ENCODE measurements around the gene ENAH. TPM values are rescaled to one million over a fixed set of nuclear protein-coding genes. Genes with fewer than 3 reads are reported as not detected.

Gene ENAH
- total RNA-seq, 1 donor from 2014 or later = 104 TPM

Other genes with a start within 250 kb of the ENAH start
- gene LBR, start 225.1 kb downstream of the ENAH start, total RNA-seq = 81.0 TPM
- gene SRP9, start 124.7 kb upstream of the ENAH start, total RNA-seq = 249 TPM
- gene EPHX1, start 157.0 kb upstream of the ENAH start, total RNA-seq = 116 TPM
- 191 TPM for gene TMEM63A, start 229.3 kb upstream of the ENAH start, total RNA-seq
- 0.60 TPM for gene LEFTY1, start 236.0 kb upstream of the ENAH start, total RNA-seq

All from ureter (tissue), 1 donor.